Activated CD4-positive, alpha-beta T cell treated with anti-CD3 and anti-CD28 coated beads, Interleukin-2, amount 10 ng/mL, durations not matched to agents 7 days and 5 days (primary cell): ENCODE results near the gene DISC1. TPM values are rescaled to one million over a fixed set of nuclear protein-coding genes. Genes with fewer than 3 reads are reported as not detected.
"Not testable (repeated sequence)": the region's sequence is repeated elsewhere in the genome, so short reads cannot be mapped to it uniquely, and the experiment has no call there.

Experiments used
- CTCF ChIA-PET: fragments of 350-600 bp; sonication (Branson Sonifier 250); formaldehyde crosslinking; loops from one replicate; lab custom pipeline; 2021; ENCODE audit warnings: antibody characterized with exemption; lab: Charles Lee
- POLR2A ChIA-PET: fragments of 350-600 bp; sonication (Branson Sonifier 250); formaldehyde crosslinking; loops from one replicate; lab custom pipeline; 2021; ENCODE audit warnings: antibody characterized with exemption; lab: Charles Lee
- DNase-seq: peaks from one replicate; pipeline ENCODE4 v3.0.0-alpha.2; 2020
- H3K27ac Mint-ChIP-seq: one replicate; pipeline ENCODE4 v1.8.0; 2021; ENCODE audit warnings: mild to moderate bottlenecking, moderate library complexity, mixed read lengths
- H3K27me3 Mint-ChIP-seq: one replicate; pipeline ENCODE4 v1.8.0; 2021; ENCODE audit warnings: mixed read lengths
- H3K36me3 Mint-ChIP-seq: one replicate; pipeline ENCODE4 v1.8.0; 2021; ENCODE audit warnings: low read depth, mixed read lengths
- H3K4me1 Mint-ChIP-seq: one replicate; pipeline ENCODE4 v1.8.0; 2021; ENCODE audit warnings: mixed read lengths
- H3K4me3 Mint-ChIP-seq: one replicate; pipeline ENCODE4 v1.8.0; 2021; ENCODE audit warnings: mild to moderate bottlenecking, moderate library complexity, mixed read lengths
- H3K9me3 Mint-ChIP-seq: one replicate; pipeline ENCODE4 v1.8.0; 2021; ENCODE audit warnings: mixed read lengths
- total RNA-seq, 2 experiments: library from RNA; stranded (reverse); gene quantifications; one replicate each; pipeline ENCODE4 v1.2.3, GENCODE V29; 2021

Gene DISC1
- total RNA-seq, 2 experiments from 2014 or later = 13.3 to 17.0 TPM

DNA sequence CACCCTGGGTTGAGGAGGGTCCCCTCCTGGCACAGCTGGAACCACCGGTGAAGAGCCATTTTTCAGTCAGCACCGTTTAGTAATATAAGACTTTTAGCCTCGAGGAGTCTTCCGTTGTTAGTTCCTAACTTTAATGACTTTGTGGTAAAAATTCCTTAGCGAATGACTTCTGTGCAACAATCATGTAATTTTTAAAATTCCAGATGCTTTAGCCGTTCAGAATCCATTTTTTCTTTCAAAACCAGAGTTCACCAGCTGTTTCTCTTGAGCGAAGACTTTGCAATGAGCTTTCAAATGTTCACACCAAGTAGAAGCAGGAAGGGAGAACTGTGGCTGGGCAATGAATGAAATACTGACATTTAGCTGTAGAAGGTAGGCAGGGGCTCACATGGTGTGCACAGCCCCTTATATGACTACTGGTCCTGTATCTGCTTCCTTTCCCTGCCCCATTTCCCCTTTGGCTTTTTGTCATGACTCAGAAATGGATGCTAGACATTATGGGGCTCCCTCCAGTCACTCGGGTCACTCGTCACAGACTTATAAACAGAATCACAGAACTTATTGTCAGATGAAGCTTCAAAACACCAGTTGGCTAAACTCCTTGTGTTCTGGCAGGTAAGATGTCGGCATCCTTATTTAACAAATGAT lies 4.1 kb downstream of the DISC1 start:
- ChIA-PET POLR2A (no interaction called here), CTCF (no interaction called here)
- no peaks in the 10 kb centered on the region for H3K27me3 Mint-ChIP-seq
- peaks cover 36% of the 10 kb centered on the region for H3K4me1 Mint-ChIP-seq
- no peak overlapping the region for H3K4me3 Mint-ChIP-seq
- no peaks in the 10 kb centered on the region for H3K9me3 Mint-ChIP-seq
- peak overlapping the region; percentile 1 for H3K27ac Mint-ChIP-seq
- DNase-seq = no peak
- peaks cover 11% of the 10 kb centered on the region for H3K36me3 Mint-ChIP-seq

DNA sequence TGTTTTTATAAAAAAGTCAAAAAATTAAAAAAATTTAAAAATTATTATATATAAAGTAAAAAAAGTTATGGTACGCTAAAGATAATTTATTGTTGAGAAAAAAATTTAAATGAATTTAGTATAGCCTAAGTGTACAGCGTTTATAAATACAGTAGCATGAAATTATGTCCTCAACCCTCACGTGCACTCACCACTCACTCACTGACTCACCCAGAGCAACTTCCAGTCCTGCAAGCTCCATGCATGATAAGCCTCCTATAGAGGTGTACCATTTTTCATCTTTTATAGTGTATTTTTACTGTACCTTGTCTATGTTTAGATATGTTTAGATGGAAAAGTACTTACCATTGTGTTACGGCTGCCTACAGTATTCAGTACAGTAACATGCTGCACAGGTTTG lies 5.1 kb downstream of the DISC1 start:
- H3K4me1 Mint-ChIP-seq = peaks cover 27% of the 10 kb centered on the region
- H3K9me3 Mint-ChIP-seq = no peaks in the 10 kb centered on the region
- H3K4me3 Mint-ChIP-seq = no peak overlapping the region
- H3K36me3 Mint-ChIP-seq = peaks cover 14% of the 10 kb centered on the region
- no peak for DNase-seq
- no peaks in the 10 kb centered on the region for H3K27me3 Mint-ChIP-seq
- ChIA-PET POLR2A (no interaction called here), CTCF (interaction anchor here (0.6 to 1.3 kb wide), 2 partner anchors 13 to 44 kb away, joined by 3 read pairs; no protein-coding TSS in a partner anchor)
- no peak overlapping the region for H3K27ac Mint-ChIP-seq

DNA sequence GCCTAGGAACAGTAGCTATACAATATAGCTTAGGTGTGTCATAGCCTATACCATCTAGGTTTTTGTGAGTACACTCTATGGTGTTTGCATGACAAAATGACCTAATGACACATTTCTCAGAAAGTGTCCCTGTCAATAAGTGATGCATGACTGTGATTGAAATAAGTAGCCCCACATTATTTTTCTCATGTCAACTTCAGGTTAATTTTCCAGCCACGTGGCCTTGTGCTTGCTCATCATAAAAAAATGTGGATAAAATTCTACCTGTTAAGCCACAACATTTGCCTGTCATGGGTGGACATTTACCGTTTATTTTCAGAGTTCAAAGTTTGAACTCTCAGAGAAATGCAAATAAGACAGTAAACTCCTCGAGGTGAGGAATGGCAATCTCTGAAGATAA lies 5.5 kb downstream of the DISC1 start:
- Mint-ChIP-seq H3K27me3 (no peaks in the 10 kb centered on the region), H3K9me3 (no peaks in the 10 kb centered on the region), H3K4me3 (no peak overlapping the region), H3K4me1 (peaks cover 27% of the 10 kb centered on the region), H3K36me3 (peaks cover 17% of the 10 kb centered on the region), H3K27ac (no peak overlapping the region)
- POLR2A ChIA-PET = no interaction called here
- CTCF ChIA-PET = interaction anchor here (0.6 to 1.3 kb wide), 2 partner anchors 12 to 44 kb away, joined by 3 read pairs; no protein-coding TSS in a partner anchor
- no peak for DNase-seq

DNA sequence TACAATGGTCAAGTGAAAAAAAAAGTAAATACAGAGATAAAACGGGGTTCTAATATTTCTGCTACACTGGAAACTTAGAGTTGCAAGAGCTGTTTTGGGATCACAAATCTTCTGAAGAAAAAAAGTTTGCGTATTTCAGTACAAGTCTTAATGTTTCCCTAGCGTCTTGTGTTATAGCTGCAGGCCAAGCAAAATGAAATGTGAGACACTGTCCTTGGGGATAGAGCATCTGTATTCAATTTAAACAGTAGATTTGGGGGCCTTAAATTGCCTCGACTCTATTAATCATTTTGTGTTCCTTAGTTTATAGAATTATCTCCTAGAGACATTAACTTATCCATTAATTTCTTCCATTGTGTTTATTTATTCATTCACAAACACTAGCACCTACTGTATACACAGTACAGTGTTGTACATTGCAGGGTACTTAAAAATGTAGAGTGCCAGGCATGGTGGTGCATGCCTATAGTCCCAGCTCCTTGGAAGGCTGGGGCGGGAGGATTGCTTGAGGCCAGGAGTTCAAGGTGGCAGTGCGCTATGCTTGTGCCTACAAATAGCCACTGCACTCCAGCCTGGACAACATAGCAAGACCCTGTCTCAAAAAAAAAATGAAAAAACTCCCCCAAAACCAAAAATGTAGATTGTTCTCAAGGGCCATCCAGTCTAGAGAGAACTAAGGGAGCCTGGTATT lies 7.9 kb downstream of the DISC1 start:
- ChIA-PET POLR2A (no interaction called here), CTCF (interaction anchor here (0.6 kb wide), 1 partner anchor 236 kb away, joined by 3 read pairs; no protein-coding TSS in a partner anchor)
- peaks cover 19% of the 10 kb centered on the region for H3K36me3 Mint-ChIP-seq
- no peak overlapping the region for H3K27ac Mint-ChIP-seq
- no peaks in the 10 kb centered on the region for H3K27me3 Mint-ChIP-seq
- H3K9me3 Mint-ChIP-seq = peaks cover 4% of the 10 kb centered on the region
- no peak overlapping the region for H3K4me3 Mint-ChIP-seq
- H3K4me1 Mint-ChIP-seq = peaks cover 9% of the 10 kb centered on the region
- DNase-seq = no peak

DNA sequence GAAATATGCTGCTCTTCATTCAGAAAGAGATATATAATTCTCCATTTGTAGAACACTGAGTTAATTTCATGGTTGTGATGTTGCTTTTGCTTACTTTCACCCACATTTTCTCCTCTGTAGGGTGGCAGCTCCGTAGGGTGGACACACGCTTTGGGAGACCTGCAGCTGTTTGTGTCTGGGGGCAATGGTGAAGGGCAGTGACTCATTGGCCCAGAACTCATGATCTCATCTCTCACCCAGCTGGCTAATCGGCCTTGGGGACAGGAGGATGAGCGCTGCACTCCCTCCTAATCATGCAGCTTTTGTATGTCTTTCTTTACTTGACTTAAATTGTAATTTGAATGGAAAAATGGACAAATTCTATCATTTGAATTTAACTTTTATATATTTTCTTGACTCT lies 9.6 kb downstream of the DISC1 start:
- ChIA-PET CTCF (no interaction called here), POLR2A (no interaction called here)
- peaks cover 19% of the 10 kb centered on the region for H3K36me3 Mint-ChIP-seq
- DNase-seq = no peak
- H3K4me3 Mint-ChIP-seq = no peak overlapping the region
- no peak overlapping the region for H3K27ac Mint-ChIP-seq
- no peaks in the 10 kb centered on the region for H3K27me3 Mint-ChIP-seq
- H3K9me3 Mint-ChIP-seq = peaks cover 4% of the 10 kb centered on the region
- peaks cover 1% of the 10 kb centered on the region for H3K4me1 Mint-ChIP-seq

DNA sequence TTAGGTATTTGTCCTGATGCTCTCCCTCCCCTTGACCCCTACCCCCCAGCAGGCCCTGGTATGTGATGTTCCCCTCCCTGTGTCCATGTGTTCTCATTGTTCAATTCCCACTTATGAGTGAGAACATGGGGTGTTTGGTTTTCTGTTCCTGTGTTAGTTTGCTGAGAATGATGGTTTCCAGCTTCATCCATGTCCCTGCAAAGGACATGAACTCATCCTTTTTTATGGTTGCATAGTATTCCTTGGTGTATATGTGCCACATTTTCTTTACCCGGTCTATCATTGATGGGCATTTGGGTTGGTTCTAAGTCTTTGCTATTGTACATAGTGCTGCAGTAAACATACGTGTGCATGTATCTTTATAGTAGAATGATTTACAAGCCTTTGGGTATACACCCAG lies 10.3 kb downstream of the DISC1 start:
- H3K4me1 Mint-ChIP-seq, POLR2A ChIA-PET, H3K27me3 Mint-ChIP-seq, CTCF ChIA-PET, DNase-seq, H3K9me3 Mint-ChIP-seq, H3K27ac Mint-ChIP-seq, H3K4me3 Mint-ChIP-seq: not testable (repeated sequence)
- peaks cover 19% of the 10 kb centered on the region for H3K36me3 Mint-ChIP-seq

DNA sequence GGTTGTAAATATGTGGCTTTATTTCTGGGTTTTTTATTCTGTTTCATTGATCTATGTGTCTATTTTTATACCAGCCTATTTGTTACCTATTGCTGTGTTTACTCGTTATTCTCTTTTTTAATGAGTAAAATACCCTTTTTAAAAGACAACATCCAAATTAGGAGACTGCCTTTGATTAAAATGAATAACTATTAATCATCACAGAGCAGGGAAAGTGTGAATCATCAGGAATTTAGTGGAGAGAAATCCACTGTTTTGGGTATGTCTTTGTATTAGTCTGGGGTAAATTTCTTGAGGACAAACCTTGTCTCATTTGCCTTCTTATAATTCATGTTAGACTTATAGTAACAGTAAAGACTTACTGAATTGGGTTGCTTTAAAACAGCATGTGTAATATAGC lies 12.1 kb downstream of the DISC1 start:
- DNase-seq = no peak
- ChIA-PET POLR2A (no interaction called here), CTCF (no interaction called here)
- Mint-ChIP-seq H3K4me3 (no peak overlapping the region), H3K4me1 (peaks cover 1% of the 10 kb centered on the region), H3K9me3 (peaks cover 4% of the 10 kb centered on the region), H3K27ac (no peak overlapping the region), H3K27me3 (no peaks in the 10 kb centered on the region), H3K36me3 (peaks cover 17% of the 10 kb centered on the region)

DNA sequence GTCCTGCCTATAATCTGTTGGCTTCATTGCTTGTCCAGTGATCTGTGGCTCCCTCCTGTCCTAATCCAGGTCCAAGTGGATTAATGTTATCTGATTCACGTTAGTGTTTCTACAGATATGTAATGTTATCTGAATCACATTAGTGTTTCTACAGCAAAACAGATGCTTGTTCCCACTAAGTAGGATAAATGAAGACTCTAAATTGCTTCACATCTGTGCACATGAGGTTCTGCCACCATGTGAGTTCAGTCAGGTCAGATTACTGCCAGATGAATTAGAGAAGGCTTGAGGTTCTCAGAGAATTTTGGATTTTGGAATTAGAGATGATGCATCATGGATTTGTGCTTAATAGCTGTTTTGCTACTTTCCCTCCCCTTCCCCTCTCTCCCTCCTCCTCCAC lies 13.2 kb downstream of the DISC1 start:
- ChIA-PET POLR2A (no interaction called here), CTCF (no interaction called here)
- Mint-ChIP-seq H3K4me1 (peaks cover 1% of the 10 kb centered on the region), H3K36me3 (peaks cover 14% of the 10 kb centered on the region), H3K9me3 (peaks cover 4% of the 10 kb centered on the region), H3K4me3 (no peak overlapping the region), H3K27me3 (no peaks in the 10 kb centered on the region), H3K27ac (no peak overlapping the region)
- DNase-seq = no peak

DNA sequence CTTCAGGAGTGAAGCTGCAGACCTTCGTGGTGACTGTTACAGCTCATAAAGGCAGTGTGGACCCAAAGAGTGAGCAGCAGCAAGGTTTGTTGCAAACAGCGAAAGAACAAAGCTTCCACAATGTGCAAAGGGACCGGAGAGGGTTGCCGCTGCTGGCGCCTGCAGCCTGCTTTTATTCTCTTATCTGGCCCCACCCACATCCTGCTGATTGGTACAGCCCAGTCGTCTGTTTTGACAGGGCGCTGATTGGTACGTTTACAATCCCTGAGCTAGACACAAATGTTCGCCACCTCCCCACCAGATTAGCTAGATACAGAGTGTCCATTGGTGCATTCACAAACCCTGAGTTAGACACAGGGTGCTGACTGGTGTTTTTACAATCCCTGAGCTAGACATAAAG lies 14.9 kb downstream of the DISC1 start:
- H3K4me3 Mint-ChIP-seq, H3K27me3 Mint-ChIP-seq, H3K27ac Mint-ChIP-seq, POLR2A ChIA-PET, CTCF ChIA-PET, DNase-seq, H3K4me1 Mint-ChIP-seq, H3K9me3 Mint-ChIP-seq: not testable (repeated sequence)
- peaks cover 19% of the 10 kb centered on the region for H3K36me3 Mint-ChIP-seq

DNA sequence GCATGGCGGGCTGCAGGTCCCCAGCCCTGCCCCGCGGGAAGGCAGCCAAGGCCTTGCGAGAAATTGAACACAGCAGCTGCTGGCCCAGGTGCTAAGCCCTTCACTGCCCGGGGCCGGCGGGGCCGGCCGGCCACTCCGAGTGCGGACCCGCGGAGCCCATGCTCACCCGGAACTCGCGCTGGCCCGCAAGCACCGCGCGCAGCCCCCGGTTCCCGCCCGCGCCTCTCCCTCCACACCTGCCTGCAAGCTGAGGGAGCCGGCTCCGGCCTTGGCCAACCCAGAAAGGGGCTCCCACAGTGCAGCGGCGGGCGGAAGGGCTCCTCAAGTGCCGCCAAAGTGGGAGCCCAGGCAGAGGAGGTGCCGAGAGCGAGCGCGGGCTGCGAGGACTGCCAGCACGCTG lies 15.5 kb downstream of the DISC1 start:
- POLR2A ChIA-PET, H3K4me3 Mint-ChIP-seq, H3K27me3 Mint-ChIP-seq, H3K4me1 Mint-ChIP-seq, H3K27ac Mint-ChIP-seq, CTCF ChIA-PET, DNase-seq: not testable (repeated sequence)
- Mint-ChIP-seq H3K36me3 (peaks cover 18% of the 10 kb centered on the region), H3K9me3 (peaks cover 11% of the 10 kb centered on the region)

DNA sequence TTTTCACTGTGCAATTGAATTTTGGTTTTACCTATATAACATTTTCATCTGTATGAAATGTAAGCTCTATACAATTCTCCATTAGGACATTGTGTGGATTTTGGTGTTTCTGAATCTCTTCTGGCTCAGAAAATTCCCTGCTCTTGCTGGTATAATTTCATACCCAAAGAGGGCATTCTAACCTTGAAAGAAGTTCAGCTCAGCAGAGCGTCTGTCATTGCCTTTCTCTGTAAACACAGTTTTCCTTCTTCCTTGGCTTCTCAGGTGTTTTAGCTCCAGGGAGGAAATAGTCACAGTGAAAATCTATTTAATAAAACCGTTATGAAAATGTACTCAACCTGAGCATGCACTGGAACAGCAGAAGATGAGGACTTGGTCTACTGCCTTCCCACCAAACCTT lies 16.0 kb downstream of the DISC1 start:
- H3K4me1 Mint-ChIP-seq = peaks cover 1% of the 10 kb centered on the region
- no peak for DNase-seq
- H3K27ac Mint-ChIP-seq = no peak overlapping the region
- H3K9me3 Mint-ChIP-seq = peaks cover 9% of the 10 kb centered on the region
- ChIA-PET CTCF (no interaction called here), POLR2A (no interaction called here)
- H3K4me3 Mint-ChIP-seq = no peak overlapping the region
- peaks cover 16% of the 10 kb centered on the region for H3K36me3 Mint-ChIP-seq
- no peaks in the 10 kb centered on the region for H3K27me3 Mint-ChIP-seq

DNA sequence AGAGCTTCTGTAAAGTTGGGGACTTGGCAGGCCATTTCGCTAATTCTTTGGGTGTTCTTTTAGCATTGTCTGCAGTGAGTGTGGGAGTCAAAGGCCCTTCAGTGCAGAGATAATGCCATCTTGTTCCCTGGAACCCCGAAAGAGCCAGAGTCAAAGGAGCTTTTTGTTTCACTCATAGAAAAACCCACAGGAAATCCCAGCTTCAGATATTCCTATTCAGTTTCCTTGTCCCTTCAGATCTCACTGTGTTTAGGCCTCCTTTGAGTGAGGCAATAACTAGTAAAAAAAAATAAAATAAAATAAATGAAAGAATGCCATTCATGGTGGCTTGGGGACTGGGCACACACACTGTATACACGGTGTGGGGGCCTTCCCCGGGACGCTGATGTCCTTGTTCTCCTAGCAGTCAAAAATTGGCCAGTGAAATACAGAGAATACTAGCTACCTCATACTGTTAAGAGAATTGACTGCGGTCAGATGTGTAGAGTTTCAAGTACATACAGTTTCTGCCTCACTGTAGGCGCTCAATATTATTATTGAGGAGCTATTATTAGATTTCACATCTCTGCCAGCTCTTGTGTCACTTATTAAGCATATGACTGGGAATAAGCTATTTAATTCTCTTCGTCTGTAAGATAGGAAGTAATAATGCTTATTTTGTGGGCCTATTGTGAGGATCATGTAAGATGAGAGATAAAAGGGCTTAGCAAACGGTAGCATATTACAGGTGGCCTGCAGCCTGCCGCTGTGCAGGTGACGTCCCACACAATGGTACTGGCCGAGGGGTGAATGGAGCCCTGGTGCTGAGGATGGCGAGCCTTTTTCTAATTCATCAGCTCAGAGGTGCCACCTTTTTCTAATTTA lies 16.7 kb downstream of the DISC1 start:
- Mint-ChIP-seq H3K27ac (no peak overlapping the region), H3K27me3 (no peaks in the 10 kb centered on the region)
- POLR2A ChIA-PET = no interaction called here

DNA sequence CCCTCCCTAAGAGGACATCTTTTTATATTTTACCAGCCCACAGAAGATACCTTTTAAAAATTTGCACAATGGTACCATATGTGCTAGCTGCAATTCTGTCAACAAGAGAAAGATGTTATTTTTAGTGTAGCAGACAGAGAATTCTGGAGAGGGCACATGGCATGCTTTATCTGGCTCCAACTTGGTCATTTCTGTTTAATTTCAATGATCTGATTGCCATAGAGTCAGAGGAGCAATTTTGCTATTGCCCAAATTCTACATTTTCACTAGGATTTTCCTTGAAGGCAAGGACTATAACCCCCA lies 17.3 kb downstream of the DISC1 start:
- H3K27ac Mint-ChIP-seq = no peak overlapping the region
- CTCF ChIA-PET = interaction anchor here (1.3 kb wide), 1 partner anchor 12 kb away, joined by 3 read pairs; no protein-coding TSS in a partner anchor

More for the DNA sequence above, 16.7 kb downstream of the DISC1 start:
- Mint-ChIP-seq H3K36me3 (peaks cover 21% of the 10 kb centered on the region), H3K9me3 (peaks cover 15% of the 10 kb centered on the region), H3K4me3 (no peak overlapping the region), H3K4me1 (peaks cover 1% of the 10 kb centered on the region)
- CTCF ChIA-PET = interaction anchor here (1.3 kb wide), 1 partner anchor 12 kb away, joined by 3 read pairs; no protein-coding TSS in a partner anchor
- DNase-seq = no peak

More for the DNA sequence above, 17.3 kb downstream of the DISC1 start:
- no peak for DNase-seq
- peaks cover 1% of the 10 kb centered on the region for H3K4me1 Mint-ChIP-seq
- H3K27me3 Mint-ChIP-seq = no peaks in the 10 kb centered on the region
- H3K4me3 Mint-ChIP-seq = no peak overlapping the region
- POLR2A ChIA-PET = no interaction called here
- H3K36me3 Mint-ChIP-seq = peaks cover 25% of the 10 kb centered on the region
- peaks cover 15% of the 10 kb centered on the region for H3K9me3 Mint-ChIP-seq
